NCI-H2081 treated with DMSO at 0.1 percent for 48 hours (cell line): Measurements from ENCODE around the gene GPR153.
"Not testable (repeated sequence)": the region's sequence is repeated elsewhere in the genome, so short reads cannot be mapped to it uniquely, and the experiment has no call there.

ENCODE experiments used
- DNase-seq: peaks from one replicate; lab custom pipeline; 2025; lab: John Stamatoyannopoulos, UW

The GPR153 gene

DNA sequence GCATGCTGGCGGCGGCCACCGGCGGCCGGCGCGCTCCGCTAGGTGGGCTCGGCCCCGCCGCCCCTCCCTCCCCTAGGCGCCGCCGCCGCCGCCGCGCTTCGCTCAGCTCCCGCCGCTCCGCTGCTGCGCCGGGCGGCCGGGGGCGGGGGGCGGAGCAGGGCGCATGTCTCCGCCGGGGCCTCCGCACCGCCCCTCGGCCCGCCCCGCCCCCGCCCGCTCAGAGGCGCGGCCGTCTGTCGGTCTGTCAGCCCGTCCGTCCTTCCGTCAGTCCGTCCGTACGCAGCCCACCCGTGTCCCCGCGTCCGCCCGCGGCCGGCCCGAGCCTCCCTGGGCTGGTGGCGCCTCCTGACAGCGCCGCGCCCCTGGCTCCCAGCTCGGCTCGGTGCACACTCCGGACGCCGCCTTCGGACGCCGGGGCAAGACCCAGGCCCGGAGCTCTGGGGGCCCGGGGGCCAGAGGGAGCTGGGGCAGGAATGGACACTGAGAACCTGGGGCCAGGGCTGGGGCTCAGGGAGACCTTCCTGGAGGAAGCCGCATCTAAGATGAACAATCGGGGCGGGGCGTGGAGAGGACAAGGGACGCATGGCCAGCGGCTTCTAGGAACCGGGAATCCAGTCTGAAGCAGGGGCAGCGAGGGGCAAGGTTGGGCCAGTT lies at the start of gene GPR153:
TSS of gene GPR153 (minus strand) at position 138 of the 654 bp plus-strand sequence. CDS start 6,193 bp downstream, outside the sequence.
- DNase-seq: no peak

- DNase-seq: no peak
Observed at GRCh38 chr1:6310116-6310848, 49.4 kb upstream of the GPR153 start.

DNA sequence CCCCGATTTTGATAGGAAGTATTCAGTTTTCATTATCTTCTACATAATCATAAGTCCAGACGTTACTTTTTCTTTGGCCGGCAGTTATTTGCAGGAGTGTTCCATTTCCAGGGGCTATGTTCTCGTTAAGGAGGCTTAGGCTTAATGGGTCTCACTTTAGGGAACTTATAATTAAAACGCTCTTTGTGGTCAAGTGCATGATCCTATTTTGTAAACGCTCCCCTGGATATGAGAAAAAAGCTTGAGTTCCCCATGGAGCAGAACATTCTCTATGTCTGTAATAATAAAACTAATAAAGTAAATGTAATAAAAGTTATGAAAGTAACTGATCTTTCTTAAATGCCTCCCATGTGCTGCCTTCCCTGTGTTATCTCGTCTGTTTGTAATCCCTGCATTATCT lies 48.7 kb upstream of the GPR153 start:
- no peak for DNase-seq

- DNase-seq: no peak
Observed at GRCh38 chr1:6308449-6308848, 47.6 kb upstream of the GPR153 start.

DNA sequence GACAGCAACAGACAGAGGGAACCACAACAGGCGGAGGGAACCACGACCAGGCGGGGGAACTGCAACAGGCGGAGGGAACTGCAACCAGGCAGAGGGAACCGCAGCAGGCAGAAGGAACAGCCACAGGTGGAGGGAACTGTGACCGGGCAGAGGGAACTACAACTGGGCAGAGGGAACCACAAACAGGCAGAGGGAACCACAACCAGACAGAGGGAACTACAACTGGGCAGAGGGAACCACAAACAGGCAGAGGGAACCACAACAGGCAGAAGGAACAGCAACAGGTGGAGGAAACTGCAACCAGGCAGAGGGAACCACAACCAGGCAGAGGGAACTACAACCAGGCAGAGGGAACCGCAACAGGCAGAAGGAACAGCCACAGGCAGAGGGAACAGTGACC lies 46.8 kb upstream of the GPR153 start:
- DNase-seq: not testable (repeated sequence)

GRCh38 chr1:6307099-6307498 lies 46.2 kb upstream of the GPR153 start:
- DNase-seq: no peak

- DNase-seq: no peak
Observed at GRCh38 chr1:6303397-6304012, 42.6 kb upstream of the GPR153 start.

GRCh38 chr1:6302568-6302967 lies 41.7 kb upstream of the GPR153 start:
- DNase-seq: no peak

DNA sequence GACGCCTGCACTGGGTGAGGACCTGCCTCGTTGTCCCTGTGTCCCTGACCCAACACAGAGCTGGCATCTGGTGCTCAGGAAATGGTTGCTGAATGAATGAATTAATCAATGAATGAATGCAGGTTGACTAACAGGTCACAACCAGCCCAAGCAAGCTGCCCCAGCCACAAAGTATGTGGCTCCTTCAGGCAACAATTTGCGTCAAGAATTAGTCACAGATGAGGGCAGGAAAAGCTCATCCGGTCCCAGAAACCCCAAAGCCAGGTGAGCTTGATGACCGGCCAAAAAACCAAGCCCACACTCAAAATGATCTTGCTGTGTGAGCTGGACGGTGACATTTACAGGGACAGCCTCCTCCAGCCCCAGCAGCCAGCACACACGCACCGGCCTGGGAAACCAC lies 40.6 kb upstream of the GPR153 start:
- DNase-seq: no peak

- DNase-seq: no peak
Observed at GRCh38 chr1:6300342-6301048, 39.6 kb upstream of the GPR153 start.

- no peak for DNase-seq
Observed at GRCh38 chr1:6299557-6300165, 38.8 kb upstream of the GPR153 start.

DNA sequence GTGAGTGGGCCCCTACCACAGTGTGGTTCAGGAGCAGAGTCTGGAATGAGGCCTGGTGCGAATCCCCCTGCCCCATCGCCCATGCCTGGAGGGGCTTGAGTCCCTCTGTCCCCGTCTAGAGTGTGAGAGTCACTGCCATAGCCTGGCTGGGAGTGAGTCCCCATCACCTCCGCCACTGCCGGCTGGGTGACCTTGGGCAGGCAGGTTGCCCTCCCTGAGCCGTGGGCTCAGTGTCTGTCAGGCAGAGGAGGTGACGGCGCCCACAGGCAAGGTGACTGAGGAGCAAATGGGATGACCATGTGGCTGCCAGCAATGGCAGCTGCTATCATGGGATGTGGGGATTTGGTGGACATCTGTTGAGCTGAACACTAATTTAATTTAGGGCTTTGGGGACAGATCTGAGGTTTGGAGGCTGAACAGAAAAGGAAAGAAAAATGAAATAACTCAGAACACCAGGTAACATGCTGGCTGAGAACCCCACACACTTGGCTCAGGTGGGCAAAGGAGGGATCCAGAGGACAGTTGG lies 38.1 kb upstream of the GPR153 start:
- DNase-seq: no peak

- no peak for DNase-seq
Observed at GRCh38 chr1:6298530-6298929, 37.6 kb upstream of the GPR153 start.

- no peak for DNase-seq
Observed at GRCh38 chr1:6295910-6296309, 35.0 kb upstream of the GPR153 start.

DNA sequence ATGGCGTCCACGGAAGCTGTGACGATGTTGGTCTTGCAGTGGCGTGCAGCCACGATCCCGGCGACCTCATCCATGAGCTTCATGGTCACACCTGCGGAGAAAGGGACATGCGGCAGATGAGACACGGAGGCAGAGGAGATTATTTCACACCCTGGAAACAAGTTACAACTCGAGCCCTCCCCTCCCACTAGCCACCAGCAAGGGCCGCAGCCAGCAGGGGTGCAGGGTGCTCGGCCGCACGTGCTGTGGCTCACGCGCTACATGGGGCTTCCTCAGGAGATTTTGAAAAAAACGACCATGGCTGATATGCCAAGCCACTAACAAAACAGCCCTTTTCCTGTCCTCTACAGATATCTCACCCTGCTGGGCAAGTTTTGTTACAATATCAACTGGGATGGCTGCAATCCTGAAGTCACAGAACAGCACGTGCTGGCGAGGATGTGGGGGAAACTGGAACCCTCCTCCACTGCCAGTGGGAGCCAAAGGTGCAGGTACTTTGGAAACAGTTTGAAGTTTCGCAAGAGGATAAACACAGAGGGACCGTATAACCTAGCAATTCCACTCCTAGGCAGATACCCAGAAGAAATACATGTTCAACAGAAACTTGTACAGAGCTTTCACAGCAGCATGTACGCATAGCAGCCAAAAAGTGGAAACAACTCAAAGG lies 34.1 kb upstream of the GPR153 start:
- no peak for DNase-seq

GRCh38 chr1:6294080-6294889 lies 33.4 kb upstream of the GPR153 start:
- no peak for DNase-seq

- DNase-seq: no peak
Observed at GRCh38 chr1:6292102-6292501, 31.2 kb upstream of the GPR153 start.

GRCh38 chr1:6288665-6289064 lies 27.8 kb upstream of the GPR153 start:
- no peak for DNase-seq

GRCh38 chr1:6288026-6288425 lies 27.1 kb upstream of the GPR153 start:
- no peak for DNase-seq

DNA sequence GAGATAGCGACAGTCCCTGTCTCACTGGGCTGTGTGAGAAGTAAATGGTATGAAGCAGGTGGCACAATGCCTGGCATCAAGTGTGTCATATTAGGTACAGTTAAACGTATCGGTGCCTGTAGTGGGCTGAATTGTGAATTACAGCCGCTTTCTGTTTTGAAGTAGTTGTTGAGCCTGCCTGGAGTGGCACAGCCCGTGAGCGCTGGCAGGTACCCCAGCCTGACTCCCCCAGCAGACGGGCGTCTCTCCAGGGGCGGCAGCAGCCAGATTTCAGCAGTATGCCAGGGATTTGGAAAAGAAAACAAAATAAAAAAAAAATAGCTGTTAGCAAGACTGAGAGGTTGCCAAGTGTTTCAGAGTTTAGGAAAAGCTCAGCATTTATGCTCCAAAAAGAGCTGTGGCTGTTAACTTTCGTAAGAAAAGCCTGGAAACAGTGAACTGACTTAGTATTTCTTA lies 26.6 kb upstream of the GPR153 start:
- DNase-seq: no peak
